Activated B cell treated with CpG ODN at 0.5 μM for 24 hours (primary cell): ENCODE data around the gene TRIM63. TPM values are rescaled to one million over a fixed set of nuclear protein-coding genes. Genes with fewer than 3 reads are reported as not detected.

Source experiments
- ATAC-seq: fragments of 200-7000 bp; cut with Tn5 transposase; one replicate; pipeline ENCODE4 v1.10.0; 2021; ENCODE audit warnings: low read depth, mild to moderate bottlenecking, moderate library complexity
- CTCF ChIA-PET: fragments of 350-600 bp; sonication (Branson Sonifier 250); formaldehyde crosslinking; loops from one replicate; lab custom pipeline; 2021; ENCODE audit warnings: antibody characterized with exemption; lab: Charles Lee
- POLR2A ChIA-PET: fragments of 350-600 bp; sonication (Branson Sonifier 250); formaldehyde crosslinking; loops from one replicate; lab custom pipeline; 2021; ENCODE audit warnings: antibody characterized with exemption; lab: Charles Lee
- DNase-seq: peaks from one replicate; pipeline ENCODE4 v3.0.0; 2022
- H3K27ac Mint-ChIP-seq: one replicate; pipeline ENCODE4 v1.8.0; 2020; ENCODE audit warnings: mixed read lengths
- H3K27me3 Mint-ChIP-seq: one replicate; pipeline ENCODE4 v1.8.0; 2021; ENCODE audit warnings: mixed read lengths
- H3K36me3 Mint-ChIP-seq: one replicate; pipeline ENCODE4 v1.8.0; 2021; ENCODE audit warnings: low read depth, mixed read lengths
- H3K4me1 Mint-ChIP-seq: one replicate; pipeline ENCODE4 v1.8.0; 2021; ENCODE audit warnings: mixed read lengths
- H3K4me3 Mint-ChIP-seq: one replicate; pipeline ENCODE4 v1.8.0; 2020; ENCODE audit warnings: mild to moderate bottlenecking, mixed read lengths
- H3K9me3 Mint-ChIP-seq: one replicate; pipeline ENCODE4 v1.8.0; 2020; ENCODE audit warnings: mixed read lengths
- intact Hi-C: fragments of 100-400 bp; cut with micrococcal nuclease; formaldehyde crosslinking; loops from one replicate; pipeline ENCODE4 v1.15.1; 2024
- total RNA-seq: library from RNA; stranded (reverse); gene quantifications from 2 replicates; pipeline ENCODE4 v1.2.3, GENCODE V29; 2022
- TF ChIP-seq, protein P1 (sequence below): fragments of 200-600 bp; IDR thresholded peaks from one replicate; pipeline ENCODE4 v1.8.0; 2022; ENCODE audit warnings: antibody characterized with exemption, mild to moderate bottlenecking

TRIM63 gene
- total RNA-seq, 1 donor from 2014 or later: not detected

DNA sequence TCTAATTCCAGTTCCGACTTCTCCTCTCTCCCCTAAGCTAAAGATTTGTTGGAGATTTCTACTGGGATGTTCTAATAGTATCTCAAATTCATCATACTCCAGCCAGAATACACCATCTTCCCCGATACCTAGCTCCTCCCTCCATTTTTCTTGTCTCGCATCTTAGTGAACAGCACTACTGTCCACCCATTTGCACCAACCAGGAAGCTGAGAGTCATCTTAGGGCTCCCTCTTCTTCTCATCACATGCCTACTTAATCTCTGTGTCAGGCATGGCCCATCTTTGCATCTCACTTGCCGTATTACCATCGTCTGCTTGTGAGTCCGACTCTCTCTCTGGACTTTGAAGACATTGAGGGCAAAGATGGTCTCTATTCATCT lies 3.5 kb upstream of the TRIM63 start:
- Mint-ChIP-seq H3K4me1 (no peaks in the 10 kb centered on the region), H3K36me3 (no peaks in the 10 kb centered on the region), H3K9me3 (no peaks in the 10 kb centered on the region), H3K4me3 (no peak overlapping the region), H3K27ac (no peak overlapping the region), H3K27me3 (peaks cover 16% of the 10 kb centered on the region)
- TF ChIP-seq, protein P1, sequence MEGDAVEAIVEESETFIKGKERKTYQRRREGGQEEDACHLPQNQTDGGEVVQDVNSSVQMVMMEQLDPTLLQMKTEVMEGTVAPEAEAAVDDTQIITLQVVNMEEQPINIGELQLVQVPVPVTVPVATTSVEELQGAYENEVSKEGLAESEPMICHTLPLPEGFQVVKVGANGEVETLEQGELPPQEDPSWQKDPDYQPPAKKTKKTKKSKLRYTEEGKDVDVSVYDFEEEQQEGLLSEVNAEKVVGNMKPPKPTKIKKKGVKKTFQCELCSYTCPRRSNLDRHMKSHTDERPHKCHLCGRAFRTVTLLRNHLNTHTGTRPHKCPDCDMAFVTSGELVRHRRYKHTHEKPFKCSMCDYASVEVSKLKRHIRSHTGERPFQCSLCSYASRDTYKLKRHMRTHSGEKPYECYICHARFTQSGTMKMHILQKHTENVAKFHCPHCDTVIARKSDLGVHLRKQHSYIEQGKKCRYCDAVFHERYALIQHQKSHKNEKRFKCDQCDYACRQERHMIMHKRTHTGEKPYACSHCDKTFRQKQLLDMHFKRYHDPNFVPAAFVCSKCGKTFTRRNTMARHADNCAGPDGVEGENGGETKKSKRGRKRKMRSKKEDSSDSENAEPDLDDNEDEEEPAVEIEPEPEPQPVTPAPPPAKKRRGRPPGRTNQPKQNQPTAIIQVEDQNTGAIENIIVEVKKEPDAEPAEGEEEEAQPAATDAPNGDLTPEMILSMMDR: no peak
- DNase-seq (no peak), ATAC-seq (no peak)
- intact Hi-C loops: no loop called here
- ChIA-PET POLR2A (no interaction called here), CTCF (no interaction called here)

DNA sequence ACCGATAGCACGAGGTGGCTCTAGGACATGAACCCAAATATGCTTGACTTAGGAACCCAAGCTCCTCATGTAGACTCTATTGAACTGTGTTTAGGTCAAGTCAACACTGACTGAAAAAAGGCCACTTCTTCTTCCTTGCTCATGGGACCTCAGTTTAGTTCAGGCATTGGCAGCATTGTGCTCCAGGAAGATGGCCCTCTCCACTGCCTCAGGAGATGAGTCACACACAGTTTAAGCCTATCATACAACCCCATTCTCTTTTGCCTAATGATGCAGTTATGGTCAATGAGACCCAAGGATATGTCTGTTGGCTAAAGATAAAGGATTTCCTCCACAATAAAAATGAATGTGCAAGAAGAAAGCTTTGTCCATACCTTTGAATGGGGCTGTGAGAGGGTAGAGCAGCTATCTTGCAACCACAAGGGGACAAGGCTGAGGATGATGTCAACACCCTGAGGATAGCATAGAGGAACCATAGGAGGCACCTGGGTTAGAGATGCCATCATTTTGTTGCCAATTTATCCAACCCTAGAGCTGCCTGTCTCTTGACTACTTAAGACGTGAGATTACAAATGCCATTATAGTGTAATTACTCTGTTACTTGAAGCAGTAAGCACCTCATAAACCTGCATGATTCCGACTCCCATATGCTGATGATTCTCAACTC lies 3.0 kb upstream of the TRIM63 start:
- ChIA-PET CTCF (no interaction called here), POLR2A (no interaction called here)
- Mint-ChIP-seq H3K36me3 (no peaks in the 10 kb centered on the region), H3K4me1 (no peaks in the 10 kb centered on the region), H3K9me3 (no peaks in the 10 kb centered on the region), H3K27ac (no peak overlapping the region), H3K4me3 (no peak overlapping the region), H3K27me3 (peaks cover 16% of the 10 kb centered on the region)
- no peak for ATAC-seq
- no peak for DNase-seq
- TF ChIP-seq, protein P1: no peak
- intact Hi-C loops: no loop called here

DNA sequence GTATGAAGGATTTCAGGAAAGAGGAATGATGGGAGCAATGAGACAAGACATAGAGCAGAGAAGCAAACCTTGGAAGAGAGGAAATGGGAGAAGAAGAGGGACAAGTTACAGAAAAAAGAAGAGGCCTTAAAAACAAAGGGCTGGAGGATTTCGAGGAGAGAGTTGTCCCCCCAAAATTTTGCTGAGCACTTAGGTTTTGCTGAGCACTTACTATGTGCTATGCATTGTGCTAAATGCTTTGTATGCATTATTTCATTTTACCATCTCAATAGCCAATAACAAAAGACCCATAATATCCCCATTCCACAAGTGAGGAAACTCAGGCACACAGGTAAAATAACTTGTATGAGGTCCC lies 2.5 kb upstream of the TRIM63 start:
- TF ChIP-seq, protein P1: no peak
- CTCF ChIA-PET: no interaction called here
- Mint-ChIP-seq H3K4me1 (no peaks in the 10 kb centered on the region), H3K27ac (no peak overlapping the region), H3K27me3 (peaks cover 16% of the 10 kb centered on the region), H3K9me3 (no peaks in the 10 kb centered on the region), H3K36me3 (no peaks in the 10 kb centered on the region), H3K4me3 (no peak overlapping the region)
- POLR2A ChIA-PET: no interaction called here
- DNase-seq (no peak), ATAC-seq (no peak)
- intact Hi-C loops: no loop called here

DNA sequence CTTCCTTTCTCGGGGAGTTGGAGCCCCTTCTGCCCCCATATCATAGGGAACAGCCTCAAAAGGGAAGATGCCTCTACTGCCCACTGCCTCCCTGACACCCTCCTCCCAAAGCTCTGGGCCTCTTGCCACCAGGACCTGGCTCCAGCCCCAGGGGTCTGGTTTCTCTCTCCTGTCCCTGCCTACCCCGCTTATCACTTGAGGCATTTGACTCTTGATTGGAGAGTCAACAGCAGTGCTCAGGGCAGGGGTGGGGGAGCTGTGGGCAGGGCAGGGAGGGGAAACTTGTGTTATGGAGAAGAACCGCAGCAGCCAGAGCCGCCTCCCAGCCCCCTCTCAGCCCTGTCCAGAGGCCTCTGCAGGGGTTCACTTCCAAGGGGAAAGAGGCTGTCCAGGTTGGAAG lies 573 bp downstream of the TRIM63 start:
- CTCF ChIA-PET: no interaction called here
- ATAC-seq: no peak
- intact Hi-C loops: no loop called here
- Mint-ChIP-seq H3K4me1 (no peaks in the 10 kb centered on the region), H3K36me3 (no peaks in the 10 kb centered on the region), H3K27me3 (peaks cover 7% of the 10 kb centered on the region), H3K27ac (no peak overlapping the region), H3K9me3 (no peaks in the 10 kb centered on the region), H3K4me3 (no peak overlapping the region)
- TF ChIP-seq, protein P1: no peak
- DNase-seq: no peak
- POLR2A ChIA-PET: no interaction called here

DNA sequence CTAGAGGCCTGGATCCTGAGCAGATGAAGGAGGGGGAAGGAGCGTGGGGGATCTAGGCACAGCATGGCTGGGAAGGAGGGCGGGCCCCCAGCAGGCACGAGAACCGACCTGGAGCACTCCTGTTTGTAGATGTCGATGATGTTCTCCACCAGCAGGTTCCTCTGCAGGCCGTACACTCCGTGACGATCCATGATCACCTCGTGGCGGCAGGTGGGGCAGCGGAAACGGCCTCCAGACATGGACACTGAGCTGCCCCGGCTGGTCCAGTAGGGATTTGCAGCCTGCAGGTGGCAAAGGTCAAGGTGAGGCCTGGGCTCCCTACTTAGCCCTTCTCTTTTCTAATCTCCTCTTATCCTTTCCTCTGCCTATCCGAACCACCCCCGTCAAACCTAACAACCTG lies 1.3 kb downstream of the TRIM63 start:
- Mint-ChIP-seq H3K4me1 (no peaks in the 10 kb centered on the region), H3K27ac (no peak overlapping the region), H3K36me3 (no peaks in the 10 kb centered on the region), H3K9me3 (no peaks in the 10 kb centered on the region), H3K27me3 (peaks cover 9% of the 10 kb centered on the region), H3K4me3 (no peak overlapping the region)
- ChIA-PET CTCF (no interaction called here), POLR2A (no interaction called here)
- ATAC-seq: no peak
- DNase-seq: no peak
- TF ChIP-seq, protein P1: no peak
- intact Hi-C loops: no loop called here
